ELR (cell line): ENCODE results near the gene EXOSC6.
"Not testable (repeated sequence)": the region's sequence is repeated elsewhere in the genome, so short reads cannot be mapped to it uniquely, and the experiment has no call there.

Experiments used
- DNase-seq: peaks from one replicate; pipeline ENCODE4 v3.0.0-alpha.2; 2015; ENCODE audit warnings: low read depth

The EXOSC6 gene

DNA sequence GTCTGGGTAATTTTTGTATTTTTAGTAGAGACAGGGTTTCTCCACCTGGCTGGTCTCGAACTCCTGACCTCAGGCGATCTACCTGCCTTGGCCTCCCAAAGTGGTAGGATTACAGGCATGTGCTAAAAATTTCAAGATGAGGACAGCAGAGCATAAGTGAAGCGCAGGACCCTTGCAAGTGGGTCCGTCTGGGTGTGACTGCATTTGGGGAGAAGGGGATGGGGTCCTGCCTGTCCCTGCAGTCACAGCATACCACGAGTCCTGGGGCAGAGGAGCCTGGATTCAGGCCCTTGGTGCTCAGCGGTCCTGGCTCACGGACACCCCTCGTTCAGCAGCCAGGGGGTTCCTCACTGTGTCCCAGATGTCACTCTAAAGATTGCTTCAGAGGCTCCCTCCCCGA is 53.5 kb downstream of the EXOSC6 start:
- DNase-seq = not testable (repeated sequence)

DNA sequence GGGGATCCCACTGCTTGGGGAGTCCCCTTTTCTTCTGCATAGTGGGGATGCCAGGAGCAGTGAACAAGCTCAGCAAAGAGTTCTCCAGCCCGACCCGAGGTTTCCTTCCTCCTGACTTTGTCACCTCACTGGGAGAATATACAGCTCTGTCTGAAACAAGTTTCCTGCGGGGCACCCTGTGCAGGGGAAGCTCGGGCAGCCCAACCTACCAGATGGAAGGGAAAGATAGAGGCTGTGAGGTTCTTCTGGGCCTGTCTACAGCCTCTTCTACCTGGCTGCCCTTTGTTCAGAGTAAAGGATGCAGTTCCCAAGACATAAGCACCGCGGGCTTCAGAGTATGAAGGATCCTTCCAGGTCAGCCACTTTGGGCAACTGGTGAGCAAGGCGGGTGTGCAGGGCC is 54.1 kb downstream of the EXOSC6 start:
- not testable (repeated sequence) for DNase-seq
